HUDEP-2 (cell line): ENCODE results near the gene SEMA6A.
"Not testable (repeated sequence)": the region's sequence is repeated elsewhere in the genome, so short reads cannot be mapped to it uniquely, and the experiment has no call there.

Source experiments
- DNase-seq, 76 experiments: peaks; one replicate each; lab custom pipeline; 2025; ENCODE audit not compliant: unreplicated experiment in 76 of 76; lab: John Stamatoyannopoulos, UW

Gene SEMA6A

GRCh38 chr5:116553366-116553765 lies 21.3 kb downstream of the SEMA6A start:
- DNase-seq, result no peak

GRCh38 chr5:116550082-116550481 lies 24.5 kb downstream of the SEMA6A start:
- DNase-seq, result no peak

GRCh38 chr5:116546743-116547124 lies 27.9 kb downstream of the SEMA6A start:
- DNase-seq, result no peak

GRCh38 chr5:116546033-116546742 lies 28.4 kb downstream of the SEMA6A start:
- DNase-seq, result no peak

GRCh38 chr5:116545465-116545864 lies 29.2 kb downstream of the SEMA6A start:
- DNase-seq, result not testable (repeated sequence)

- no peak for DNase-seq
These were observed 29.9 kb downstream of the SEMA6A start for GRCh38 chr5:116544531-116545241.

GRCh38 chr5:116543501-116543900 lies 31.1 kb downstream of the SEMA6A start:
- DNase-seq, result peak in 20 of 76 experiments; percentile 5 to 75 (median 35)

GRCh38 chr5:116542619-116543018 lies 32.0 kb downstream of the SEMA6A start:
- no peak for DNase-seq

- no peak for DNase-seq
These were observed 35.4 kb downstream of the SEMA6A start for GRCh38 chr5:116539222-116539621.

GRCh38 chr5:116536316-116537083 lies 38.1 kb downstream of the SEMA6A start:
- peak in 1 of 76 experiments; percentile 3 for DNase-seq

- no peak for DNase-seq
These were observed 39.5 kb downstream of the SEMA6A start for GRCh38 chr5:116534964-116535651.

GRCh38 chr5:116532762-116533525 lies 41.7 kb downstream of the SEMA6A start:
- no peak for DNase-seq

GRCh38 chr5:116531635-116532034 lies 43.0 kb downstream of the SEMA6A start:
- DNase-seq, result no peak

GRCh38 chr5:116531117-116531516 lies 43.5 kb downstream of the SEMA6A start:
- no peak for DNase-seq

- no peak for DNase-seq
These were observed 44.3 kb downstream of the SEMA6A start for GRCh38 chr5:116530276-116530675.

- DNase-seq, result no peak
These were observed 45.0 kb downstream of the SEMA6A start for GRCh38 chr5:116529615-116530014.

GRCh38 chr5:116528519-116529234 lies 45.9 kb downstream of the SEMA6A start:
- DNase-seq, result no peak

GRCh38 chr5:116527582-116527981 lies 47.0 kb downstream of the SEMA6A start:
- no peak for DNase-seq

GRCh38 chr5:116525674-116526073 lies 48.9 kb downstream of the SEMA6A start:
- no peak for DNase-seq

GRCh38 chr5:116524966-116525365 lies 49.7 kb downstream of the SEMA6A start:
- no peak for DNase-seq
